Stimulated activated CD8-positive, alpha-beta memory T cell treated with anti-CD3 and anti-CD28 coated beads, Interleukin-12 subunit alpha, Interleukin-12 subunit beta, amount 100 ng/mL, for 24 hours (primary cell): Measurements from ENCODE around the gene CLN5.
A peak's percentile ranks its signal among the peaks of the same experiment; 100 is the strongest.
"Not testable (repeated sequence)": the region's sequence is repeated elsewhere in the genome, so short reads cannot be mapped to it uniquely, and the experiment has no call there.

Experiments
- DNase-seq: peaks from one replicate; pipeline ENCODE4 v3.0.0-alpha.2; 2020; ENCODE audit errors: extremely low read depth

The CLN5 gene

GRCh38 chr13:76991796-76992547 is at the start of gene CLN5:
Gene CLN5, plus strand, starts transcription at chr13:76992081. Its CDS starts 18 bp downstream, at chr13:76992099.
- peak; percentile 79 for DNase-seq

- no peak for DNase-seq
These were observed 49.5 kb upstream of the CLN5 start for GRCh38 chr13:76942363-76942762.

GRCh38 chr13:76943646-76944045 is 48.2 kb upstream of the CLN5 start:
- no peak for DNase-seq

- no peak for DNase-seq
These were observed 47.4 kb upstream of the CLN5 start for GRCh38 chr13:76944456-76944855.

GRCh38 chr13:76948149-76948548 is 43.7 kb upstream of the CLN5 start, which contains the start of gene ACOD1:
Gene ACOD1, plus strand, starts transcription at chr13:76948511. Its CDS starts 48 bp downstream, at chr13:76948559.
- no peak for DNase-seq

- no peak for DNase-seq
These were observed 41.8 kb upstream of the CLN5 start for GRCh38 chr13:76950101-76950500.

- no peak for DNase-seq
These were observed 37.9 kb upstream of the CLN5 start for GRCh38 chr13:76953968-76954367.

- DNase-seq = no peak
These were observed 37.3 kb upstream of the CLN5 start for GRCh38 chr13:76954538-76954937.

- no peak for DNase-seq
These were observed 36.7 kb upstream of the CLN5 start for GRCh38 chr13:76955193-76955592.

- no peak for DNase-seq
These were observed 36.2 kb upstream of the CLN5 start for GRCh38 chr13:76955661-76956060.

- no peak for DNase-seq
These were observed 32.9 kb upstream of the CLN5 start for GRCh38 chr13:76958841-76959432.

- not testable (repeated sequence) for DNase-seq
These were observed 32.1 kb upstream of the CLN5 start for GRCh38 chr13:76959734-76960133.

GRCh38 chr13:76965759-76966421 is 26.0 kb upstream of the CLN5 start:
- DNase-seq = no peak

- no peak for DNase-seq
These were observed 24.9 kb upstream of the CLN5 start for GRCh38 chr13:76967031-76967430.

GRCh38 chr13:76968041-76968440 is 23.8 kb upstream of the CLN5 start:
- no peak for DNase-seq

GRCh38 chr13:76969488-76970365 is 22.2 kb upstream of the CLN5 start:
- DNase-seq = no peak

- no peak for DNase-seq
These were observed 20.7 kb upstream of the CLN5 start for GRCh38 chr13:76971215-76971614.

GRCh38 chr13:76971851-76972829 is 19.7 kb upstream of the CLN5 start:
- no peak for DNase-seq

- DNase-seq = no peak
These were observed 17.8 kb upstream of the CLN5 start for GRCh38 chr13:76973920-76974617.

- DNase-seq = no peak
These were observed 17.3 kb upstream of the CLN5 start for GRCh38 chr13:76974618-76974975.
